Stimulated activated CD8-positive, alpha-beta memory T cell treated with anti-CD3 and anti-CD28 coated beads, Interleukin-15, amount 100 ng/mL, for 4 hours (primary cell): Measurements from ENCODE around the gene MAMDC4.

Experiments
- DNase-seq, 2 donors: peaks; one replicate each; pipeline ENCODE4 v3.0.0-alpha.2; 2020; ENCODE audit warnings: low read depth in 2 of 2

The MAMDC4 gene

DNA sequence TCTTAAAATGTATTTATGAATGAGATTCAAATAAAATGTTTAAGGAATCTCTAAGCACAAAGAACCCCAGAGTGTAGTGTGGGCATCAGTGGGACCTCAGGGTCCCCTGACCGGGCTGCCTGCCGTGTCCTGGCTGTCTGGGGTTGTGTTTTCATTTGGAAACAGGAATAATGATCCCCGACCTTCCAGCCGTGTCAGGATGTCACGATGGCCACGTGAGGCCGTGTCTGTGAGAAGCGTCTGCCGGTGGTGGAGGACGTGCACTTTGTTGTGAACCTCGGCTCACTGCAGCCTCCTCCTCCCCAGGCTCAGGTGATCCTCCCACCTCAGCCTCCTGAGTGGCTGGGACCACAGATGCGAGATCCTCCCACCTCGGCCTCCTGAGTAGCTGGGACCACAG lies 38.5 kb downstream of the MAMDC4 start:
- DNase-seq: no peak

DNA sequence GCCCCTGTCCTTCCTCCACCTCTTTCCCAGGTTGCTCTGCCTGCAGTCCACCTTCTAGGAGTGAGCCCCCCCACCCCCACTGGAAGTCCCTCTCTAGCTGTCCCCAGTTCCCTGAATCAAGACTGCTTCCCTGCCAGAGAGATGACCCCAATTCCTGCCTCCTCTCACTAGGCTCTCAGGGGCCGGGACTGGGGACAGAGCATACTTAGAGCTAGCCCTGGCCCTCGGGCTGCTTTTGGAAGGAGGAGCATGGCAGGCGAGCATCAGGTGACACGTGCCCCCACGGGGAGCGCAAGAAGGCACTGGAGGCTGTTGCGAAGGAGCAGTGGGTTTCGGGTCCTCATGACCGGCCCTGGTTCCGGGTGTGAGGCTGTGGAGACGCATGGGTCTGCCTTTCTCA lies 43.9 kb downstream of the MAMDC4 start:
- no peak for DNase-seq

DNA sequence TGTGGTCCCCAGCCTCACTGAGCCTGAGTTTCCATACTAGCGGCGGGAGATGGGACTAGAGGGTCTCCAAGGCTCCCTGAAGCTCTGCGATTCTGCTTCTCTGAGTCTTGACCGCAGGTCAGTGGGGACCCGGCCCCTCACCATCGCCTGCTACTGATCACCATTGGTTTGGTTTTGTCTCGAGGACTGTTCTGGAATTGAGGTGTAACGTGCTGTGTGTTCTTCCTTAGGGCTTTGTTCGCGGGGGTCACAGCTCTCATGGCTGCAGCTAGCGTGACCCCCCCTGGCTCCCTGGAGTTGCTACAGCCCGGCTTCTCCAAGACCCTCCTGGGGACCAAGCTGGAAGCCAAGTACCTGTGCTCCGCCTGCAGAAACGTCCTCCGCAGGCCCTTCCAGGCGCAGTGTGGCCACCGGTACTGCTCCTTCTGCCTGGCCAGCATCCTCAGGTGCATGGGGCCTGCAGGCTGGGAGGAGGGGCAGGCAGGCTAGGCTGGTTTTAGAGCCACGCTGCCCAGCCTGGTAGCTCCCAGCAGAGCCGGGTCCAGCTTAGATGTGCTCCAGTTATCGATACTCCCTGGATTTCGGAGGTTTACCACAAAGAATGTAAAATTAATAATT lies 46.4 kb downstream of the MAMDC4 start:
- no peak for DNase-seq

DNA sequence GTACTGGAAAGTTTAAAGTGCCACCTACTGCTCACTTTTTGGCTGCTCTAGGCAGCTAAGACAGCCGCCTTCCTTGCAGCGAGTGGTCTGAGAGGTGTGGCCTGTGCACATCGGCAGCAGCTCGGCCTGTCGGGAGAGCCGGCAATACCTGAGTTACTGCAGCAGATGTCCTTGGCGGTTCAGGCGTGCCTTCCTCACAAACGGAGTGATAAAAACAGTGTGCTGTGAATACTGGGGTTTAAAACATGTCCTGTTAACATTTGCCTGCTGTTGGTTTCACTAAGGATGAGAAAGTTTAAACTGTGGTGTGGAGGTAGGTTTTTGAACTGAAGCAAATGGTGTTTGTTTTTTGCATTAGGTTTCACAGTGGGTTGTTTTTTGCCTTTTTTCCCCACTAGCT lies 47.0 kb downstream of the MAMDC4 start:
- DNase-seq: no peak

DNA sequence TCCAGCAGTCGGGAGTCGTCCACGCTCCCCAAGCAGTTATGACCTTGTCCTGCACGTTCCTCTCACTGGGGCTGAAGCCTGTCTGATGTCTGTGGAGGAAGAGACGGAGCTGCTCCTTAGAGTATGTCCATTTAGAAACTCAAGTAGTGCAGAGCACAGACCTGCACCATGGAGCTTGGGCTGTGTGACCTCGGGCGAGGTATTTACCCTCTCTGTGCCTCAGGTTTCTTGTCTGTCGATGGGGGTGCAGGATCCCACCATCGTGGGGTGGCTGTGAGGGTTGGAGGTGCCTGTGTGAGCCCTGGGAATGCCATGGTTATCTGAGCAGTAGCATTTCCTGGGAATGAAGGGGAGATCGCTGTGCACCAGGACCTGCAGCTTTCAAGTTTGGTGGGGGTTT lies 48.4 kb downstream of the MAMDC4 start:
- DNase-seq: no peak

DNA sequence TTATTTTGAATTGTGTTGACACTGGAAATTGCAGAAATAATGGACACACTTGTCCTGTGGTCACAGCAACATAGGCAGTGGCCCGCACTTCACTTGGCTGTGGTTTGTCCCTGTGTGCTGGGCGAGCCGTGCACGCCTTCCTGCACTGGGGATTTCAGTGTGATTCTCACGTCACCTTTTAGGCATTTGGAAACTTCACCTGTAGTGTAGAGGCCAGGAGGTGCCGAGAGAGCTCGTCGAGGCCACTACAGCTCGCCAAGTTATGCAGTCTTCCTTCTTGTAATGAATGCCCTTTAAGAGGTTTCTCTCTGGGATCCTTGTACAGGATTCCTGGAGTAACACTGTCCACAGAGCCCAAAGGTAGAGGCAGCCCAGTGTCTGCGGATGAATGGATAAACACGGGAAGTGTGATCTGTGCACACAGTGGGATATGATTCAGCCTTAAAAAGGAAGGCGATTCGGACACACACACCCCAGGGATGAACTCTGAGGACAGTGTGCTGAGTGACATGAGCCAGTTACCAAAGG lies 48.9 kb downstream of the MAMDC4 start:
- no peak for DNase-seq

DNA sequence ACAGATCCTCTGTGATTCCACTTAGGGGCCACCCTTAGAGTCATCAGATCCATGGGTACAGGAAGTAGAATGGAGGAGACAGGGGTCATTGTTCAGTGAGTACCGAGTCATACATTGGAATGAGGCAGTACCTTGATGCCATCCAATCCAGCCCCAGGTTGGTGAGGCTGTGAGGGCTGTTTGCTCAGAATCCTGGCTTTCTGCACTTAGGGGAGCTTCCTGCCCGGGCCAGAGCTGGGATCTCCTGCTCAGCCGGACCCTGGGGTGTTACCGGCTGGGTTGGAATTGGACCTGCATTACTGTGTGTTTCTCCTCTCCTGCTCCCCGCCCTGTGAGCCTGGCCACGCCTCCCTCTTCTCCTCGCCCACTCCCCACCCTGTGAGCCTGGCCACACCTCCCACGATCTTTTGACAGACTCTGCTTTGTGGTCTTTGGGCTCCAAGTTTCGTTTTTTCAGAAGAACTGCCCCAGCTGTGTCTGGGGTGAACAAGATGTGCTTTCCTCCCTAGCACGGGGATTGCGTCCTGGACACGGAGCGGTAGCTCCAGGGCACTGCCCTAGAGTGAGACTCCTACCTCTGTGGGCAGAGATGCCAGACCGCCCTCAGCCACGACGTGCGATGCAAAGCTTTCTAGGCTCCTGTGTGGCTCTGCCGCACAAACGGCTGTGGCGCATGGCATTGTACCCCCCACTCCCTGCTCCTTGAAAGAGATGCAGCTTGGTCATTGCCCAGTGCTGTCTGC lies 49.5 kb downstream of the MAMDC4 start:
- DNase-seq: peak; percentile 62 to 74

DNA sequence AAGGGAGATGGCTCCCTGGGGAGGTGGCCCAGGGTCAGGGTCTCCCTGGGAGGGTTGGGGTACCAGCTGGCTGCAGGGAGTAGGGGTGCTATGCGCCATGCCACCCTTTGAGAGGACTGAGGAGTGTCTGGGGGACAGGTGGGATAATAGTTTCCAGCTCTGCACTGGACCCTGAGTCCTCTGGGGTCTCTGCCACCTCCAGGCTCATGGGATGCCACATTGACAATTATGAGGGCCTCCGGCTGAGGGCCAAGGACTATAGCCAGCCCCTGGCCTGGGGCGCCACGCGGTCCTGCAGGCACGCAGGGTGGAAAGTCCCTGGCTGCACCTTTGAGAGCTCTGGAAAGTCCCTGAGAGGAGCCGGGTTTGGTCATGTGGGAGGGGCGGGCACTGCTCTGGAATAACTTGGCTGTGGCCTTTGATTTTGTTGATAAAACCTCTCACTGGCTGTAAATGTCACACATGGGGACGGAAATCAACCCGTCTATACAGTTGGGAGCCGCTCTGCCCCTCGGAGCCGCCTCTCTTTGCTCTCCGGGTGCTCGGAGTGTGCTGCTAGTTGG lies 50.2 kb downstream of the MAMDC4 start:
- peak; percentile 63 to 82 for DNase-seq

DNA sequence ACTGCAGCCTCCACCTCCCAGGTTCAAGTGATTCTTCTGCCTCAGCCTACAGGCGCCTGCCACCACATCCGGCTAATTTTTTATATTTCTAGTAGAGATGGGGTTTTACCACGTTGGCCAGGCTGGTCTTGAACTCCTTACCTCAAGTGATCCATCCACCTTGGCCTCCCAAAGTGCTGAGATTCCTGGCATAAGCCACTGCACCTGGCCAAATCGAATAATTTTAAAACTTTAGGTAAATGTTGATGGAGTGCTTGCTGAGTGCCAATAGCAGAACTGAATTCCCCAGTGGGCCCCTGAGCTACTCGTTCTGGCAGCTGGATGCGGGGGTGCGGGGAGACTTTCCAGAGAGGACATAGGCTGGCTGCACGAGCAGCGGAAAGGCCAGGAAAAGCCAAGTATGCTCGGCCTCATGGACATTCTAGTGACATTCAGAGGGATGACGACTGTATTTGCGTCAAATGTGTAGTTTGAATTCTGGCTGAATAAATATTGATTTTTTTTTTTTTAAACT lies 51.0 kb downstream of the MAMDC4 start:
- DNase-seq: no peak

DNA sequence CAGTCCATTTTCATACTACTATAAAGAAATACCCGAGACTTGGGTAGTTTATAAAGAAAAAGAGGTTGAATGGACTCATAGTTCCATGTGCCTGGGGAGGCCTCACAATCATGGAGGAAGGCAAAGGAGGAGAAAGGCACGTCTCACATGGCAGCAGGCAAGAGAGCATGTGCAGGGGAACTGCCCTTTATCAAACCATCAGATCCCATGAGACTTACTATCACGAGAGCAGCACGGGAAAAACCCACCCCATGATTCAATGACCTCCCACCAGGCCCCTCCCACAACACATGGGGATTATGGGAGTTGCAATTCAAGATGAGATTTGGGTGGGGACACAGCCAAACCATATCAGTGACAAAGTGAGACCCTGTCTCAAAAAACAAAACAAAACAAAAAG lies 54.1 kb downstream of the MAMDC4 start:
- DNase-seq: no peak

DNA sequence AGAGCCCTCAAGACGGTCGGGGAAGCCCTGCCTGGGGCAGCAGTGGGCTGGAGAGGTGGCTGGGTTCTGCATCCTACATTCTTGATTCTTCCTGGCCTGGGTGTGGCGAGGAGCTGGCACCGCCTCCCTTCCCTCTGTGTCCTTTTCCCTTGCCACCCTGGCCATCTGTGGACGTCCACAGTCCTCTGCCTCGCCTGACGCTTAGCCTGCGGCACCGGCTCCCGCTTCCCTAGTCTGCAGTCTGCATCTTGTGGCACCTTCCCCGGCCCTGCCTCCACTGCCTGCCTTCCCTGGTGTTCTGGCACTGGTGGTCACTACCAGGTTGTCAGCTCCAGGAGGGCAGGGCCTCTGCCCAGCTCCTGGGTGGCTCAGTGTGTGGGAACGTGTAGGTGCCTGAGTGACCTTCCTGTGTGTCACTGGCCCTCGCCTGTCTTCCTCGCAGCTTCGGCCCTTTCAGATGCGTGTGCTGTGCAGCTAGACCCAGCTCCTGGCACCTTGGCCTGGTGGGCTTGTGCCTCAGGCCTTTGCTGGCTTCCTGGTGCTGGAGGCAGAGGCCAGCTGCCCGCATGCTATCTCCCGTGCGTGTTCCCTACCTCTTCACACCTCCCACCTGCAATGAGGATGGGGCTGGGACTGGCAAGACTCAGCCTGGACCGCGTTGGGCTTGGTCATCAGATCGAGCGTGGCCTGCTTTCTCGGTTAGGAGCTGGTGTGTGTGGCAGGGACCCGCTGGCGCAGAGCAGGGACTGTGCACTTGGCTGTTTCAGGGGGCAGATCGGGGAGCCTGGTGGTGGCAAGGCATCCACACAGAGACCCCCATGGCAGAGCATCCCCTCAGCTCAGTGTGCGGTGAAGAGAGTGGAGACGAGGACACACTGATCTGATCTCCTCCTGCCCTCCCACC lies 55.1 kb downstream of the MAMDC4 start:
- no peak for DNase-seq
